ENCODE results near the gene DAO. TPM values are rescaled to one million over a fixed set of nuclear protein-coding genes. Genes with fewer than 3 reads are reported as not detected.
"Not testable (repeated sequence)": the region's sequence is repeated elsewhere in the genome, so short reads cannot be mapped to it uniquely, and the experiment has no call there.

DAO gene
- total RNA-seq, 2 donors from 2014 or later = not detected

DNA sequence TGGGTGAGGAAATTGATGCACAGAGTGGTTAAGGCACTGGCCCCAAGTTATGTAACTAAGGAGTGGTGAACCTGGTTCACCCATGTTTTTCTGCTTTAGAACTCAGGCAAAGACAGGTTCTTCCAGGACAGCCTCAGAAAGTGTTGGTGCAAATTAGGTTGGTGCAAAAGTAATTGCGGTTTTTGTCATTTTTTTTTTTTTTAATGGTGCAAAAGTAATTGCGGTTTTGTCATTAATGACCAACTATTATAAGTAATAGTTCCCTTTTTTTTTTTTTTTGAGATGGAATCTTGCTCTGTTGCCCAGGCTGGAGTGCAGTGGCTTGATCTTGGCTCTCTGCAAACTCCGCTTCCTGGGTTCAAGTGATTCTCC, 17.3 kb upstream of the DAO start:
- Mint-ChIP-seq H3K4me3 (no peak overlapping the region), H3K9me3 (peaks cover 5% of the 10 kb centered on the region), H3K36me3 (ENCODE audit: low read depth) (no peaks in the 10 kb centered on the region), H3K27me3 (ENCODE audit: insufficient read depth) (peaks cover 14% of the 10 kb centered on the region), H3K4me1 (peaks cover 12% of the 10 kb centered on the region), H3K27ac (no peak overlapping the region)
- H3K36me3 ChIP-seq (ENCODE audit: control insufficient read depth, insufficient read depth, low read length) = no peaks in the 10 kb centered on the region
- no peaks in the 10 kb centered on the region for H3K27me3 ChIP-seq (ENCODE audit: control insufficient read depth, insufficient read depth, low read length, poor library complexity, severe bottlenecking)
- H3K9me3 ChIP-seq (ENCODE audit: control insufficient read depth, low read length) = no peaks in the 10 kb centered on the region
- no peak overlapping the region for H3K9ac ChIP-seq (ENCODE audit: extremely low read depth, low read length, poor library complexity, severe bottlenecking)
- H3K4me1 ChIP-seq (ENCODE audit: control insufficient read depth, insufficient read depth, low read length) = no peaks in the 10 kb centered on the region
- H3K4me3 ChIP-seq (ENCODE audit: low read length) = no peak overlapping the region
- no peak overlapping the region for H3K27ac ChIP-seq (ENCODE audit: low read depth, low read length)
- TF ChIP-seq, protein P1, sequence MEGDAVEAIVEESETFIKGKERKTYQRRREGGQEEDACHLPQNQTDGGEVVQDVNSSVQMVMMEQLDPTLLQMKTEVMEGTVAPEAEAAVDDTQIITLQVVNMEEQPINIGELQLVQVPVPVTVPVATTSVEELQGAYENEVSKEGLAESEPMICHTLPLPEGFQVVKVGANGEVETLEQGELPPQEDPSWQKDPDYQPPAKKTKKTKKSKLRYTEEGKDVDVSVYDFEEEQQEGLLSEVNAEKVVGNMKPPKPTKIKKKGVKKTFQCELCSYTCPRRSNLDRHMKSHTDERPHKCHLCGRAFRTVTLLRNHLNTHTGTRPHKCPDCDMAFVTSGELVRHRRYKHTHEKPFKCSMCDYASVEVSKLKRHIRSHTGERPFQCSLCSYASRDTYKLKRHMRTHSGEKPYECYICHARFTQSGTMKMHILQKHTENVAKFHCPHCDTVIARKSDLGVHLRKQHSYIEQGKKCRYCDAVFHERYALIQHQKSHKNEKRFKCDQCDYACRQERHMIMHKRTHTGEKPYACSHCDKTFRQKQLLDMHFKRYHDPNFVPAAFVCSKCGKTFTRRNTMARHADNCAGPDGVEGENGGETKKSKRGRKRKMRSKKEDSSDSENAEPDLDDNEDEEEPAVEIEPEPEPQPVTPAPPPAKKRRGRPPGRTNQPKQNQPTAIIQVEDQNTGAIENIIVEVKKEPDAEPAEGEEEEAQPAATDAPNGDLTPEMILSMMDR (conservative IDR thresholded peaks at IDR 0.05) = no peak
- 86% methylated on average over 2 of the region's 3 CpGs; no CpG with 5 or more reads in 1 of the 2 experiments for WGBS, 2 experiments (ENCODE audit: insufficient coverage in 1 of 2, insufficient read length in 1 of 2)
- no peak for DNase-seq

GRCh38 chr12:108865169-108865568, 14.7 kb upstream of the DAO start:
- DNase-seq = no peak
- TF ChIP-seq, protein P1 (conservative IDR thresholded peaks at IDR 0.05) = no peak
- Mint-ChIP-seq H3K36me3 (ENCODE audit: low read depth) (no peaks in the 10 kb centered on the region), H3K9me3 (peaks cover 5% of the 10 kb centered on the region), H3K27me3 (ENCODE audit: insufficient read depth) (no peaks in the 10 kb centered on the region), H3K27ac (no peak overlapping the region), H3K4me1 (no peaks in the 10 kb centered on the region), H3K4me3 (no peak overlapping the region)
- Histone ChIP-seq H3K27ac (ENCODE audit: low read depth, low read length) (no peak overlapping the region), H3K27me3 (ENCODE audit: control insufficient read depth, insufficient read depth, low read length, poor library complexity, severe bottlenecking) (no peaks in the 10 kb centered on the region), H3K36me3 (ENCODE audit: control insufficient read depth, insufficient read depth, low read length) (no peaks in the 10 kb centered on the region), H3K9ac (ENCODE audit: extremely low read depth, low read length, poor library complexity, severe bottlenecking) (no peak overlapping the region), H3K9me3 (ENCODE audit: control insufficient read depth, low read length) (no peaks in the 10 kb centered on the region), H3K4me3 (ENCODE audit: low read length) (no peak overlapping the region), H3K4me1 (ENCODE audit: control insufficient read depth, insufficient read depth, low read length) (no peaks in the 10 kb centered on the region)
- WGBS, 2 experiments (ENCODE audit: insufficient coverage in 1 of 2, insufficient read length in 1 of 2) = 82 to 95% methylated on average over 4 of the region's 4 CpGs

DNA sequence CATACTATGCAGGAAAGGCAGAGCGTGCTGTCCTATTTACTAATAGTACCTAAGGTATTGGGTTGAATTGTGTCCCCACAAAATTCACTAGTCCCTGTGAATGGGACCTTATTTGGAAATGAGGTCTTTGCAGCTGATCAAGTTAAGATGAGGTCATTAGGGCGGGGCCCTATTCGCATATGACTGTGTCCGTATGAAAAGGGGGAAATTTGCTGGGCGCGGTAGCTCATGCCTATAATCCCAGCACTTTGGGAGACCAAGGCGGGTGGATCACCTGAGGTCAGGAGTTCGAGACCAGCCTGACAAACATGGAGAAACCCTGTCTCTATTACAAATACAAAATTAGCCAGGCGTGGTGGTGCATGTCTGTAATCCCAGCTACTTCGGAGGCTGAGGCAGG, 13.8 kb upstream of the DAO start:
- not testable (repeated sequence) for H3K27me3 ChIP-seq (ENCODE audit: control insufficient read depth, insufficient read depth, low read length, poor library complexity, severe bottlenecking); H3K4me1 ChIP-seq (ENCODE audit: control insufficient read depth, insufficient read depth, low read length)
- WGBS, 2 experiments (ENCODE audit: insufficient coverage in 1 of 2, insufficient read length in 1 of 2) = 90 to 91% methylated on average over 8 to 10 of the region's 10 CpGs

DNA sequence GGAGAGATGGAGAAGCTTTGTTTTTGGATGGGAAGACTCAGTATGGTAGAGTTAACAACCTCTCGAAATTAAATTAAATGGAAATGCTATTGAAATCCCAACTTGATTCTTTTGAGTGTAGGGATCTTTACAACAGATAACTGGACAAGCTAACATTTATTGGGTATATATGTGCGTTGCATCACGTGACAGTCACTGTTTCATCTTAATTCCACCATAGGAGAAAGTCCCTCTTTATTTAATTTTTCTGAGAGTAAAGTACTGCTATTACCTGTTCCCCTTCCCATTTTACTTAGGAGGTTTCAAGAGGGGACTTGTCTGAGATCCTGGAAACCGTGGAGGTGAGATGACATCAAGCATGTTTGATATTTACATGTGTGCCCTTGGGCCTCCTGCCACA, 11.1 kb upstream of the DAO start:
- H3K27me3 Mint-ChIP-seq (ENCODE audit: insufficient read depth) = no peaks in the 10 kb centered on the region
- Histone ChIP-seq H3K4me1 (ENCODE audit: control insufficient read depth, insufficient read depth, low read length) (no peaks in the 10 kb centered on the region), H3K27me3 (ENCODE audit: control insufficient read depth, insufficient read depth, low read length, poor library complexity, severe bottlenecking) (no peaks in the 10 kb centered on the region), H3K36me3 (ENCODE audit: control insufficient read depth, insufficient read depth, low read length) (no peaks in the 10 kb centered on the region), H3K9ac (ENCODE audit: extremely low read depth, low read length, poor library complexity, severe bottlenecking) (no peak overlapping the region), H3K9me3 (ENCODE audit: control insufficient read depth, low read length) (no peaks in the 10 kb centered on the region), H3K27ac (ENCODE audit: low read depth, low read length) (no peak overlapping the region), H3K4me3 (ENCODE audit: low read length) (no peak overlapping the region)
- TF ChIP-seq, protein P1 (conservative IDR thresholded peaks at IDR 0.05) = no peak
- H3K9me3 Mint-ChIP-seq = peaks cover under 1% of the 10 kb centered on the region
- H3K27ac Mint-ChIP-seq = no peak overlapping the region
- no peaks in the 10 kb centered on the region for H3K4me1 Mint-ChIP-seq
- no peak overlapping the region for H3K4me3 Mint-ChIP-seq
- no peak for DNase-seq
- 94 to 100% methylated on average over 2 to 3 of the region's 4 CpGs for WGBS, 2 experiments (ENCODE audit: insufficient coverage in 1 of 2, insufficient read length in 1 of 2)
- no peaks in the 10 kb centered on the region for H3K36me3 Mint-ChIP-seq (ENCODE audit: low read depth)

More for the DNA sequence above, 13.8 kb upstream of the DAO start:
- not testable (repeated sequence) for H3K27ac ChIP-seq (ENCODE audit: low read depth, low read length); H3K4me1 Mint-ChIP-seq; H3K36me3 Mint-ChIP-seq (ENCODE audit: low read depth); H3K9ac ChIP-seq (ENCODE audit: extremely low read depth, low read length, poor library complexity, severe bottlenecking); H3K4me3 Mint-ChIP-seq; H3K9me3 Mint-ChIP-seq; DNase-seq; H3K36me3 ChIP-seq (ENCODE audit: control insufficient read depth, insufficient read depth, low read length); H3K27ac Mint-ChIP-seq; H3K27me3 Mint-ChIP-seq (ENCODE audit: insufficient read depth); H3K9me3 ChIP-seq (ENCODE audit: control insufficient read depth, low read length); H3K4me3 ChIP-seq (ENCODE audit: low read length)
